ENCODE measurements around the gene KMT2D.

The KMT2D gene

GRCh38 chr12:49028666-49029275, 31.8 kb downstream of the KMT2D start:
- Histone ChIP-seq H3K27me3 (ENCODE audit: insufficient read depth, low read length) (no peaks in the 10 kb centered on the region), H3K79me2 (ENCODE audit: insufficient read depth, low read length) (no peaks in the 10 kb centered on the region), H4K20me1 (ENCODE audit: insufficient read depth, low read length) (no peaks in the 10 kb centered on the region), H3K9me3 (ENCODE audit: low read length) (no peaks in the 10 kb centered on the region), H3K4me1 (ENCODE audit: insufficient read depth, low read length, severe bottlenecking) (no peaks in the 10 kb centered on the region), H3K27ac (ENCODE audit: low read depth, low read length, poor library complexity, severe bottlenecking) (no peak overlapping the region), H2AFZ (ENCODE audit: low read length) (no peak overlapping the region), H3F3A (ENCODE audit: insufficient read depth, low read length) (no peaks in the 10 kb centered on the region), H3K9ac (ENCODE audit: low read length) (no peak overlapping the region), H3K4me2 (ENCODE audit: low read length) (no peak overlapping the region), H3K4me3 (ENCODE audit: low read depth, low read length, poor library complexity, severe bottlenecking) (no peak overlapping the region), H3K36me3 (ENCODE audit: insufficient read depth, low read length) (peaks cover 94% of the 10 kb centered on the region), H3K9me2 (ENCODE audit: low read depth, low read length) (no peaks in the 10 kb centered on the region)
- no peak for TF ChIP-seq CTCF (IDR thresholded peaks at IDR 0.05; ENCODE audit: low read length)
- no peak for TF ChIP-seq EZH2 (IDR thresholded peaks at IDR 0.05; ENCODE audit: borderline replicate concordance, low read length)

- H4K20me1 ChIP-seq (ENCODE audit: insufficient read depth, low read length), result no peaks in the 10 kb centered on the region
- H3K27me3 ChIP-seq (ENCODE audit: insufficient read depth, low read length), result no peaks in the 10 kb centered on the region
- H3K9ac ChIP-seq (ENCODE audit: low read length), result no peak overlapping the region
- H3K79me2 ChIP-seq (ENCODE audit: insufficient read depth, low read length), result no peaks in the 10 kb centered on the region
- H3K27ac ChIP-seq (ENCODE audit: low read depth, low read length, poor library complexity, severe bottlenecking), result no peak overlapping the region
- H3K4me2 ChIP-seq (ENCODE audit: low read length), result no peak overlapping the region
- H3K4me1 ChIP-seq (ENCODE audit: insufficient read depth, low read length, severe bottlenecking), result no peaks in the 10 kb centered on the region
- H3K36me3 ChIP-seq (ENCODE audit: insufficient read depth, low read length), result peaks cover 94% of the 10 kb centered on the region
- H3K4me3 ChIP-seq (ENCODE audit: low read depth, low read length, poor library complexity, severe bottlenecking), result no peak overlapping the region
- TF ChIP-seq EZH2 (IDR thresholded peaks at IDR 0.05; ENCODE audit: borderline replicate concordance, low read length), result no peak
- TF ChIP-seq CTCF (IDR thresholded peaks at IDR 0.05; ENCODE audit: low read length), result no peak
- H3K9me2 ChIP-seq (ENCODE audit: low read depth, low read length), result no peaks in the 10 kb centered on the region
- no peak overlapping the region for H2AFZ ChIP-seq (ENCODE audit: low read length)
- no peaks in the 10 kb centered on the region for H3K9me3 ChIP-seq (ENCODE audit: low read length)
- H3F3A ChIP-seq (ENCODE audit: insufficient read depth, low read length), result no peaks in the 10 kb centered on the region
Measured at GRCh38 chr12:49027846-49028555, 32.6 kb downstream of the KMT2D start.

GRCh38 chr12:49026678-49027480, 33.7 kb downstream of the KMT2D start:
- no peak overlapping the region for H3K27ac ChIP-seq (ENCODE audit: low read depth, low read length, poor library complexity, severe bottlenecking)
- peaks cover 94% of the 10 kb centered on the region for H3K36me3 ChIP-seq (ENCODE audit: insufficient read depth, low read length)
- no peak overlapping the region for H3K4me3 ChIP-seq (ENCODE audit: low read depth, low read length, poor library complexity, severe bottlenecking)
- H4K20me1 ChIP-seq (ENCODE audit: insufficient read depth, low read length), result no peaks in the 10 kb centered on the region
- H3K79me2 ChIP-seq (ENCODE audit: insufficient read depth, low read length), result no peaks in the 10 kb centered on the region
- no peak overlapping the region for H2AFZ ChIP-seq (ENCODE audit: low read length)
- no peak for TF ChIP-seq CTCF (IDR thresholded peaks at IDR 0.05; ENCODE audit: low read length)
- no peak for TF ChIP-seq EZH2 (IDR thresholded peaks at IDR 0.05; ENCODE audit: borderline replicate concordance, low read length)
- no peak overlapping the region for H3K4me2 ChIP-seq (ENCODE audit: low read length)
- H3K27me3 ChIP-seq (ENCODE audit: insufficient read depth, low read length), result no peaks in the 10 kb centered on the region
- no peaks in the 10 kb centered on the region for H3K4me1 ChIP-seq (ENCODE audit: insufficient read depth, low read length, severe bottlenecking)
- H3K9me3 ChIP-seq (ENCODE audit: low read length), result no peaks in the 10 kb centered on the region
- H3F3A ChIP-seq (ENCODE audit: insufficient read depth, low read length), result no peaks in the 10 kb centered on the region
- no peak overlapping the region for H3K9ac ChIP-seq (ENCODE audit: low read length)
- no peaks in the 10 kb centered on the region for H3K9me2 ChIP-seq (ENCODE audit: low read depth, low read length)
